Body of pancreas (tissue), 4 donors: ENCODE measurements around the gene ALKBH2.
"Not testable (repeated sequence)": the region's sequence is repeated elsewhere in the genome, so short reads cannot be mapped to it uniquely, and the experiment has no call there.

Experiments used
- CTCF ChIP-seq, 7 experiments: fragments of 450-650 bp in 4 of 7; fragments of 200-600 bp in 3 of 7; sonication (generic) in 3 of 7; IDR thresholded peaks; one replicate each; pipeline ENCODE4 v1.5.1; 2016 to 2019; ENCODE audit warnings: antibody characterized with exemption in 7 of 7
- POLR2A ChIP-seq, 3 donors: fragments of 450-650 bp; IDR thresholded peaks; one replicate each; pipeline ENCODE4 v1.6.1; 2016; ENCODE audit warnings: antibody characterized with exemption in 3 of 3, mild to moderate bottlenecking in 2 of 3

- not testable (repeated sequence) for TF ChIP-seq CTCF, POLR2A (IDR thresholded peaks at IDR 0.05)
Measured at GRCh38 chr12:109048706-109049105, 44.6 kb downstream of the ALKBH2 start.
